Peyer's patch (tissue), 4 donors: Measurements from ENCODE around the gene MLH1.

Experiments
- POLR2A ChIP-seq, 2 donors: fragments of 450-650 bp; IDR thresholded peaks; one replicate each; pipeline ENCODE4 v1.5.1; 2017; ENCODE audit warnings: antibody characterized with exemption in 2 of 2, mild to moderate bottlenecking in 2 of 2, moderate library complexity in 2 of 2
- TF ChIP-seq, protein P1 (sequence below), 6 experiments: fragments of 450-650 bp in 4 of 6; fragments of 200-600 bp in 2 of 6; sonication (generic) in 1 of 6; IDR thresholded peaks; one replicate each; pipeline ENCODE4 v1.5.1; 2017 to 2019; ENCODE audit warnings: antibody characterized with exemption in 6 of 6, mild to moderate bottlenecking in 3 of 6, moderate library complexity in 1 of 6

DNA sequence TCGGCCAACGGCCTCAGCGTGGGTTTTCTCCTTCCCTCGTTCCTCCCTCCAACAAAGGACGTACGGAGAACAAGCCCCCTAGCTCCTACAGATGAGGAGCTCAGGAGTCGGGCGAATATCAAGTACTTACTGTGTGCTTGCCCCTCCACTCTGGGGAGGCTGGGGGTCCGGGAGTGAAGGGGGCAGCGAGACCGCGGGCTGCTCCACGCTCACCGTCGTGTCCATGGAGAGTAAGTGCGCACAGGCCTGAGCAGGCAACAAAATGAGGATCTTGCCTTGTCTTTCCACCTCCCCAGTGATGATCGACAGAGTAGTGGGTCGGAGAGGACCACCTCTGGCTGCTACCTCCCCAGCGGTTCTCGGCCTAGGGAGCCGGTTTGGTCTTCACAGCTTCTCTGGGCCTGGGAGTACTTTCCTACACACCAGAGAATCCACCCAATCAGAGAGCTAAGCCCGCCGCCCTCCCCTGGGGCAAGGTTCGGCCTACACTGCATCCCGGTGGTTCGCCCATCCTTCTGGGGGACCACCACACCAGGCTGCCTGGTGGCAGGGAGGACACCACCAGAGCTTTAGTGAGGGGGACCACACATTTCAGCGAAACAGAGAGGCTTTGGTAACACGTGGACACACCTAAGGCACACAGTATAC is 47.9 kb upstream of the MLH1 start:
- TF ChIP-seq, protein P1, sequence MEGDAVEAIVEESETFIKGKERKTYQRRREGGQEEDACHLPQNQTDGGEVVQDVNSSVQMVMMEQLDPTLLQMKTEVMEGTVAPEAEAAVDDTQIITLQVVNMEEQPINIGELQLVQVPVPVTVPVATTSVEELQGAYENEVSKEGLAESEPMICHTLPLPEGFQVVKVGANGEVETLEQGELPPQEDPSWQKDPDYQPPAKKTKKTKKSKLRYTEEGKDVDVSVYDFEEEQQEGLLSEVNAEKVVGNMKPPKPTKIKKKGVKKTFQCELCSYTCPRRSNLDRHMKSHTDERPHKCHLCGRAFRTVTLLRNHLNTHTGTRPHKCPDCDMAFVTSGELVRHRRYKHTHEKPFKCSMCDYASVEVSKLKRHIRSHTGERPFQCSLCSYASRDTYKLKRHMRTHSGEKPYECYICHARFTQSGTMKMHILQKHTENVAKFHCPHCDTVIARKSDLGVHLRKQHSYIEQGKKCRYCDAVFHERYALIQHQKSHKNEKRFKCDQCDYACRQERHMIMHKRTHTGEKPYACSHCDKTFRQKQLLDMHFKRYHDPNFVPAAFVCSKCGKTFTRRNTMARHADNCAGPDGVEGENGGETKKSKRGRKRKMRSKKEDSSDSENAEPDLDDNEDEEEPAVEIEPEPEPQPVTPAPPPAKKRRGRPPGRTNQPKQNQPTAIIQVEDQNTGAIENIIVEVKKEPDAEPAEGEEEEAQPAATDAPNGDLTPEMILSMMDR (IDR thresholded peaks at IDR 0.05) = no peak
- no peak for TF ChIP-seq POLR2A (IDR thresholded peaks at IDR 0.05)
